ENCODE results near the gene SFTA2.

Gene SFTA2

GRCh38 chr6:30887901-30888815 is 43.8 kb downstream of the SFTA2 start:
- H3K27ac ChIP-seq (replicated peaks), result no peak overlapping the region
- TF ChIP-seq GABPA (IDR thresholded peaks at IDR 0.05; ENCODE audit: low read depth), result no peak
- TF ChIP-seq POLR2AphosphoS5 (IDR thresholded peaks at IDR 0.05; ENCODE audit: low read depth), result no peak
- TF ChIP-seq SPI1 (IDR thresholded peaks at IDR 0.05; ENCODE audit: borderline replicate concordance, low read depth), result no peak
- TF ChIP-seq REST (IDR thresholded peaks at IDR 0.05; ENCODE audit: insufficient replicate concordance, low read depth), result no peak
- TF ChIP-seq, protein P1, sequence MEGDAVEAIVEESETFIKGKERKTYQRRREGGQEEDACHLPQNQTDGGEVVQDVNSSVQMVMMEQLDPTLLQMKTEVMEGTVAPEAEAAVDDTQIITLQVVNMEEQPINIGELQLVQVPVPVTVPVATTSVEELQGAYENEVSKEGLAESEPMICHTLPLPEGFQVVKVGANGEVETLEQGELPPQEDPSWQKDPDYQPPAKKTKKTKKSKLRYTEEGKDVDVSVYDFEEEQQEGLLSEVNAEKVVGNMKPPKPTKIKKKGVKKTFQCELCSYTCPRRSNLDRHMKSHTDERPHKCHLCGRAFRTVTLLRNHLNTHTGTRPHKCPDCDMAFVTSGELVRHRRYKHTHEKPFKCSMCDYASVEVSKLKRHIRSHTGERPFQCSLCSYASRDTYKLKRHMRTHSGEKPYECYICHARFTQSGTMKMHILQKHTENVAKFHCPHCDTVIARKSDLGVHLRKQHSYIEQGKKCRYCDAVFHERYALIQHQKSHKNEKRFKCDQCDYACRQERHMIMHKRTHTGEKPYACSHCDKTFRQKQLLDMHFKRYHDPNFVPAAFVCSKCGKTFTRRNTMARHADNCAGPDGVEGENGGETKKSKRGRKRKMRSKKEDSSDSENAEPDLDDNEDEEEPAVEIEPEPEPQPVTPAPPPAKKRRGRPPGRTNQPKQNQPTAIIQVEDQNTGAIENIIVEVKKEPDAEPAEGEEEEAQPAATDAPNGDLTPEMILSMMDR (IDR thresholded peaks at IDR 0.05; ENCODE audit: insufficient read depth, low read length), result no peak
- H3K4me3 ChIP-seq (replicated peaks; ENCODE audit: insufficient read depth, low read length), result no peak overlapping the region
- H3K27me3 ChIP-seq (ENCODE audit: insufficient read depth, poor library complexity, severe bottlenecking), result peaks cover 34% of the 10 kb centered on the region
- no peak for DNase-seq (ENCODE audit: low read depth in 1 of 2, low spot score in 1 of 2)

GRCh38 chr6:30886897-30887255 is 45.1 kb downstream of the SFTA2 start:
- no peak overlapping the region for H3K4me3 ChIP-seq (replicated peaks; ENCODE audit: insufficient read depth, low read length)
- no peak for DNase-seq (ENCODE audit: low read depth in 1 of 2, low spot score in 1 of 2)
- H3K27ac ChIP-seq (replicated peaks), result no peak overlapping the region
- TF ChIP-seq GABPA (IDR thresholded peaks at IDR 0.05; ENCODE audit: low read depth) (no peak), POLR2AphosphoS5 (IDR thresholded peaks at IDR 0.05; ENCODE audit: low read depth) (no peak), REST (IDR thresholded peaks at IDR 0.05; ENCODE audit: insufficient replicate concordance, low read depth) (no peak), SPI1 (IDR thresholded peaks at IDR 0.05; ENCODE audit: borderline replicate concordance, low read depth) (no peak)
- TF ChIP-seq, protein P1 (IDR thresholded peaks at IDR 0.05; ENCODE audit: insufficient read depth, low read length), result no peak
- peaks cover 38% of the 10 kb centered on the region for H3K27me3 ChIP-seq (ENCODE audit: insufficient read depth, poor library complexity, severe bottlenecking)

- DNase-seq (ENCODE audit: low read depth in 1 of 2, low spot score in 1 of 2), result no peak
- Histone ChIP-seq H3K27me3 (ENCODE audit: insufficient read depth, poor library complexity, severe bottlenecking) (peaks cover 43% of the 10 kb centered on the region), H3K27ac (replicated peaks) (no peak overlapping the region), H3K4me3 (replicated peaks; ENCODE audit: insufficient read depth, low read length) (no peak overlapping the region)
- TF ChIP-seq, protein P1 (IDR thresholded peaks at IDR 0.05; ENCODE audit: insufficient read depth, low read length), result no peak
- no peak for TF ChIP-seq GABPA (IDR thresholded peaks at IDR 0.05; ENCODE audit: low read depth)
- TF ChIP-seq POLR2AphosphoS5 (IDR thresholded peaks at IDR 0.05; ENCODE audit: low read depth), result no peak
- TF ChIP-seq REST (IDR thresholded peaks at IDR 0.05; ENCODE audit: insufficient replicate concordance, low read depth), result no peak
- no peak for TF ChIP-seq SPI1 (IDR thresholded peaks at IDR 0.05; ENCODE audit: borderline replicate concordance, low read depth)
These were observed 45.7 kb downstream of the SFTA2 start for GRCh38 chr6:30885999-30886896.
